ENCODE measurements around the gene VWF. TPM values are rescaled to one million over a fixed set of nuclear protein-coding genes. Genes with fewer than 3 reads are reported as not detected.
"Not testable (repeated sequence)": the region's sequence is repeated elsewhere in the genome, so short reads cannot be mapped to it uniquely, and the experiment has no call there.

Gene VWF
- total RNA-seq, 1 donor: 13.5 TPM

GRCh38 chr12:6041891-6042290 lies 82.6 kb downstream of the VWF start:
- no peak for DNase-seq (ENCODE audit: low read depth in 2 of 3, low spot score in 2 of 3)

- DNase-seq (ENCODE audit: low read depth in 2 of 3, low spot score in 2 of 3): no peak
These were observed 83.7 kb downstream of the VWF start for GRCh38 chr12:6040815-6041214.

- DNase-seq (ENCODE audit: low read depth in 2 of 3, low spot score in 2 of 3): peak; percentile 29 to 74 (median 57)
These were observed 84.4 kb downstream of the VWF start for GRCh38 chr12:6039894-6040601.

- peak in 2 of 3 donors; percentile 76 to 90 for DNase-seq (ENCODE audit: low read depth in 2 of 3, low spot score in 2 of 3)
These were observed 86.3 kb downstream of the VWF start for GRCh38 chr12:6038160-6038559.

GRCh38 chr12:6037459-6037858 lies 87.0 kb downstream of the VWF start:
- DNase-seq (ENCODE audit: low read depth in 2 of 3, low spot score in 2 of 3): no peak

- no peak for DNase-seq (ENCODE audit: low read depth in 2 of 3, low spot score in 2 of 3)
These were observed 88.0 kb downstream of the VWF start for GRCh38 chr12:6036509-6036908.

- DNase-seq (ENCODE audit: low read depth in 2 of 3, low spot score in 2 of 3): no peak
These were observed 89.9 kb downstream of the VWF start for GRCh38 chr12:6034596-6034995.

GRCh38 chr12:6033546-6033945 lies 90.9 kb downstream of the VWF start:
- DNase-seq (ENCODE audit: low read depth in 2 of 3, low spot score in 2 of 3): no peak

GRCh38 chr12:6032726-6033125 lies 91.7 kb downstream of the VWF start:
- DNase-seq (ENCODE audit: low read depth in 2 of 3, low spot score in 2 of 3): no peak

- no peak for DNase-seq (ENCODE audit: low read depth in 2 of 3, low spot score in 2 of 3)
These were observed 93.5 kb downstream of the VWF start for GRCh38 chr12:6031001-6031400.

- no peak for DNase-seq (ENCODE audit: low read depth in 2 of 3, low spot score in 2 of 3)
These were observed 94.4 kb downstream of the VWF start for GRCh38 chr12:6030081-6030480.

- DNase-seq (ENCODE audit: low read depth in 2 of 3, low spot score in 2 of 3): no peak
These were observed 95.1 kb downstream of the VWF start for GRCh38 chr12:6029401-6029800.

GRCh38 chr12:6026998-6027397 lies 97.5 kb downstream of the VWF start:
- DNase-seq (ENCODE audit: low read depth in 2 of 3, low spot score in 2 of 3): no peak

- not testable (repeated sequence) for DNase-seq (ENCODE audit: low read depth in 2 of 3, low spot score in 2 of 3)
These were observed 98.7 kb downstream of the VWF start for GRCh38 chr12:6025703-6026298.

- not testable (repeated sequence) for DNase-seq (ENCODE audit: low read depth in 2 of 3, low spot score in 2 of 3)
These were observed 100.4 kb downstream of the VWF start for GRCh38 chr12:6024066-6024465.

GRCh38 chr12:6020930-6021329 lies 103.5 kb downstream of the VWF start:
- DNase-seq (ENCODE audit: low read depth in 2 of 3, low spot score in 2 of 3): peak in 2 of 3 donors; percentile 18 to 60

- DNase-seq (ENCODE audit: low read depth in 2 of 3, low spot score in 2 of 3): not testable (repeated sequence)
These were observed 104.0 kb downstream of the VWF start for GRCh38 chr12:6020511-6020910.

- not testable (repeated sequence) for DNase-seq (ENCODE audit: low read depth in 2 of 3, low spot score in 2 of 3)
These were observed 105.2 kb downstream of the VWF start for GRCh38 chr12:6019256-6019655.

- no peak for DNase-seq (ENCODE audit: low read depth in 2 of 3, low spot score in 2 of 3)
These were observed 106.2 kb downstream of the VWF start for GRCh38 chr12:6018265-6018664.

GRCh38 chr12:6016756-6017155 lies 107.7 kb downstream of the VWF start:
- no peak for DNase-seq (ENCODE audit: low read depth in 2 of 3, low spot score in 2 of 3)

GRCh38 chr12:6016004-6016403 lies 108.5 kb downstream of the VWF start:
- DNase-seq (ENCODE audit: low read depth in 2 of 3, low spot score in 2 of 3): not testable (repeated sequence)

- DNase-seq (ENCODE audit: low read depth in 2 of 3, low spot score in 2 of 3): not testable (repeated sequence)
These were observed 109.2 kb downstream of the VWF start for GRCh38 chr12:6015271-6015670.

Measured in hematopoietic multipotent progenitor cell (in vitro differentiated cells).